NCI-H1417 treated with DMSO at 0.1 percent for 48 hours (cell line): Measurements from ENCODE around the gene CCDC97.
"Not testable (repeated sequence)": the region's sequence is repeated elsewhere in the genome, so short reads cannot be mapped to it uniquely, and the experiment has no call there.

Source experiments
- DNase-seq: peaks from one replicate; lab custom pipeline; 2025; lab: John Stamatoyannopoulos, UW

CCDC97 gene

DNA sequence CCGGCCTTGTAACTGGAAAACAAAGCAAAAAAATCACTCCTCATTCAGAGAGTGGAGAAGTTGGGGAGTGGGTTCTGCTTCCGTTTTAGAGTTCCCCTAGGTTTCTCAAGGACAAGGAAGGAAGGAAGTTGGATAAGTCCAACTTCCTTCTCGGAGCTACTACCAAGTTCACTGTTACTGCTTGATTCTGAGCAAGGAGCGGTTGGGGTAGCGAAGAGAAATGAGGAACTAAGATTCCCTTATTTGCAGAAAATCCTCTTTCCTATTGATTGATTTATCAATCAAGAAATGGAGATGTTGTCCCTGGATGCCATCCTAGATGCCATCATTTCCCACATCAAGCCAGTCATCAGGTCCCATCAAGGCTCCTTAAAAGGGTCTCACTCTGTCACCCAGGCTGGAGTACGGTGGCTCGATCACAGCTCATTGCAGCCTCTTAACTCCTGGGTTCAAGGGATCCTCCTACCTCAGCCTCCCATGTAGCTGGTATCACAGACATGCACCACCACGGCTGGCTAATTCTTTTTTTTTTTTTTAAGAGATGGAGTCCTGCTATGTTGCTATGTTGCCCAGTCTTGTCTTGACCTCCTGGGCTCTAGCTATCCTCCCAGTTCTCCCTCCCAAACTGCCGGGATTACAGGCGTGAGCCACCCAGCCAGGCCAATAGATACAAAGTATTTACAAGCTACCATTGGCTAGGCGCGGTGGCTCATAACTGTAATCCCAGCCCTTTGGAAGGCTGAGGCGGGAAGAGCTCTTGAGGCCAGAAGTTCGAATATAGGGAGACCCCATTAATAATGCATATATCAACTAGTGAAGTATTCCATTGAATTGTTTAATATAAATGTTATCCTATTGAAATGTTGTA, 54.8 kb downstream of the CCDC97 start:
- no peak for DNase-seq

DNA sequence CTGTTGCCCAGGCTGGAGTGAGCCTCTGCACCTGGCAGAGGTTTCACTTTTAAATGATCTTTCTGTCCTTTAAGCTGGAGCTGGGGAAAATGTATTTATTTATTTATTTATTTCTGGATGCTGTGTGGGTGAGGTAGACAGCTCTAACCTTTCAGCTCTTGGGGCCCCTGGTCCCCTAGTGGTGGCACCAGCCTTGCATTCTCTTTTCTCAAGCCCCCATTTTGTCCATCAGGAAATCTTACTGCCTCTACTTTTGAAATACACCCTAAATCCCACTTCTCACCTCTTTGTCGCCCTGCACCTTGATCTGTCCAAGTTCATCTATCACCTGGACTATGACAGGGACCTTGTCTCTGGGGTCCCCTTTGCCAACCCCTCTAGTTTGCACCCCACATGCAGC, 56.1 kb downstream of the CCDC97 start:
- DNase-seq = no peak

DNA sequence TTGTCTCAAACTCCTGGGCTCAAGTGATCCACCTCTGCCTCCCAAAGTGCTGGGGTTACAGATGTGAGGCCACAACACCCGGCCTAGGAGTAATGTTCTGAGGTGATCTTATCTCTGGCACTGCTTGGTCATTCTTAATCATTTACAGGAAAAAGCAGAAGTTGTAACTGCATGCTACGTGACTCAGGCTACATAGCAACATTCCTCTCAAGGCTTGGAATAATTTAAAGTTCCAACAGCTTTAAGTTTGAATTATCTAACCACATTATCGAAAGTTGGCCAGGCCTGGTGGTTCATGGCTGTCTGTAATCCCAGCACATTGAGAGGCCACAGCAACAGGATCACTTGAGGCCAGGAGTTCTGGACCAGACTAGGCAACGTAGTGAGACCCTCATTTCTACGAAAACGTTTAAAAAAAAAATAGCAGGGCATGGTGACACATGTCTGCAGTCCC, 57.9 kb downstream of the CCDC97 start:
- DNase-seq = no peak

DNA sequence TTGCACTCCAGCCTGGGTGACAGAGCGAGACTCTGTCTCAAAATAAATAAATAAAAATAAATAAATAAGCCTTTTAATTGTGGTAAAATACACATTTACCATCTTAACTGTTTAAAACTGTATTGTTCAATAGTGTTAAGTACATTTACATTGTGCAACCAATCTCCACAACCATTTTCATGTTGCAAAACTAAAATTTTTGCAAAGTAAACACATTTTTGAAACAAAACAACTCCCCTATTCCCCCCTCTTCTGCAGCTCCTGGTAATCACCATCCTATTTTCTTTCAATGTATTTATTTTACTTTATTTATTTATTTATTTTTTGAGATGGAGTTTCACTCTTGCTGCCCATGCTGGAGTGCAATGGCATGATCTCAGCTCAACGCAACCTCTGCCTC, 59.8 kb downstream of the CCDC97 start:
- DNase-seq = no peak

GRCh38 chr19:41371119-41371518, 61.1 kb downstream of the CCDC97 start:
- DNase-seq = not testable (repeated sequence)

DNA sequence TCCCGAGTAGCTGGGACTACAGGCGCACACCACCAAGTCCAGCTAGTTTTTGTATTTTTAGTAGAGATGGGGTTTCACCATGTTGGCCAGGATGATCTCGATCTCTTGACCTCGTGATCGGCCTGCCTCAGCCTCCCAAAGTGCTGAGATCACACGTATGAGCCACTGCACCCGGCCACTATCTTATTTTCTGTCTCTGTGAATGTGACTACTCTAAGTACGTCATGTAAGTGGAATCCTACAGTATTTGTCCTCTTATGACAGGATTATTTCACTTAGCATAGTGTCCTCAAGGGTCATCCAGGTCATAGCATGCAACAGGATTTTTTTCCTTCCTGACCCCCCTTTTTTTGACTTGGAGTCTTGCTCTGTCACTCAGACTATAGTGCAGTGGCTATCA, 61.6 kb downstream of the CCDC97 start:
- no peak for DNase-seq

DNA sequence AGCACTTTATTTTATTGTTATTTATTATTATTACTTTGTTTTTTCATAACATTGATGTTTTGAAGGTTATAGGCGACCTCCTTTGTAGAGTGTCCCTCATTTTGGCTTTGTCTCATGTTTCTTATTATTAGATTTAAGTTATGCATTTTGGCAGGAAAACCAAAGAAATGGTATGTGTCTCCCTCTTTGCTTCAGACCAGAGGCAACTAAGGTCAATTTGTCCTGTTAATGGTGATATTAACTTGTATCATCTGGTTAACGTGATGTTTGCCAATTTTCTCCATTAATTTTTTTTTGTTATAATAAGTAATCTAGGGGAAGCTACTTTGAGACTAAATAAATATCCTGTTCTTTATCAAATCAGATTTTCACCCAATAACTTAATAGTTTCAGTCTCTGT, 62.5 kb downstream of the CCDC97 start:
- DNase-seq = no peak

DNA sequence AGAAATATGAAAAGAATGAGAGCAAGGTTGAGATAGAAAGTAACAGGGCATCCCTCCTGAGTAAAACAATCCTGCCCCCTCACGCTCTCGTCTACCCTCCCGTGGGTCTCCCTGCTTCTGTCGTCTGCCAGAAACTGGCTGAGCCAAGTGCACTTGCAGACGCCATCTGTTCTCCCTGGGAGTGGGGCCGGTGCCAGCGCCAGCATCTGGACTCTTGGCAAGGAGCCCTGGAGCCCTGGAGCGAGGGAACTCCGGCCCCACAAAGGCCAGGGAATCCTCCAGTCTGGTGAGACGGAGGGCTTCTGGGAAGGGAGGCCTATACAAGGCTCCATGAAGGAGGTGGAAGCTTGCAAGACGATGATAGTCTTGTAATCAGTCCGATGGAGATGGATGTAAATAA, 64.0 kb downstream of the CCDC97 start:
- no peak for DNase-seq
